A549 (cell line): ENCODE measurements around the gene AQP4.

Experiments
- EP300 ChIP-seq, 2 experiments: fragments of >200 bp; sonication (Bioruptor Twin); formaldehyde crosslinking; IDR thresholded peaks; 2 replicates in 1 of 2; 3 replicates in 1 of 2; pipeline ENCODE4 v1.6.1; 2016 to 2017
- PBX3 ChIP-seq: IDR thresholded peaks from 2 replicates; pipeline ENCODE4 v1.6.1; 2012

- TF ChIP-seq EP300 (IDR thresholded peaks at IDR 0.05) (no peak), PBX3 (no peak)
These were observed 59.3 kb downstream of the AQP4 start for GRCh38 chr18:26806224-26806623.
